ENCODE measurements around the gene AP1M1. TPM values are rescaled to one million over a fixed set of nuclear protein-coding genes. Genes with fewer than 3 reads are reported as not detected.

The AP1M1 gene
- total RNA-seq, 1 experiment from 2014 or later, result 95.9 TPM

DNA sequence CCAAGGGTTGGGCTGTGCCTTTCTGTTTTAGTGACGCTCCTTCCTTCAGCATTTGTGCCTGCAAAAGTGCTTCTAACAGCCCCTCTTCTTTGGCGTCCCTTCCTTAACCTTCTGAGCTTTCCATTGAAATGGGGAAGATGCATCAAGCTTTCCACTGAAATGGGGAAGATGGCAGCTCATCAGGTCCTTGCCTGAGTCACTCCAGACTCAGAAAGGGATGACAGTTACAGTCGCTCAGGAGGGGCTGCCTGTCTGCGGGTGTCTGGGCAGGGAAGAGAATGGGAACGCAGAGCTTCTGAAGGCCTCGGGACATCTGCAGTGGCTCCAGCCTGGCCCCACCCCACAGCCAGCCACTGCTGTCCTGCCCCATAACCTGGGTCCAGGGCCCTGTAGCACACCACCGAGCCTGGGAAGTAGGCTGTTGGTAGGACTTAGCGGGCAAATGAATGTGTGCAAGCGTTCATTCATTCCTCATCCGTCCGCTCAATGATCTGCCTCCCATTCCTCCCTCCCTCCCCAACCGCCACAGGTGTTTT is 9.8 kb downstream of the AP1M1 start:
- DNase-seq (ENCODE audit: low spot score), result no peak

DNA sequence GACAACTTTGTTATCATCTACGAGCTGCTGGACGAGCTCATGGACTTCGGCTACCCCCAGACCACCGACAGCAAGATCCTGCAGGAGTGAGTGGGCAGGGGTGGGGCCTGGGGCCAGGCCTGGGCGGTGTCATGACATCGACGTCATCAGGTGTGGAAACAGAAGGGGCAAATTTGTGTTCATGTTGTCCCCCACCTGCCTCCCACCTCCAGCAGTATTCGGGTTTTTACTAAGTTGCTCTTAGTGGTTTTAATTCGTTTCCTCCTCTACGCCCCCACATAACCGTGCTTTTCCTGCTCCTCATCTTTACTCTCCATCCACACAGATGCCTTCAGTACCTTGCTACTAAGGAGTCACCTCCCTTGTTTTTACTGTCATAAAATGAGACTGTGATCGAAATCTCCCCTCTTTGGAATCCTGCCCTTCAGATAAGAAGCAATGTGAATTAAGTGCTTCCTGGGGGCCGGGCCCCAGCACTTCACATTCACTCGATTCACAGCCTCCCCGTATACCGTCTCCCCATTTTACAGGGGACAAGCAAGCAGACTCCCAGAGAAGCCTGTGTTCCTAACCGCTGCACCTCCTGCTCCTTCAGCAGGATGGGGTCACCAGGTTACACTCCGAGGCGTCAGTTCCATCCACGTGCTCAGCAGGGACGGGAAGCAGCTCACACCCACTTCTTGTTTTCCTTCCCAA is 10.5 kb downstream of the AP1M1 start:
- DNase-seq (ENCODE audit: low spot score), result no peak

DNA sequence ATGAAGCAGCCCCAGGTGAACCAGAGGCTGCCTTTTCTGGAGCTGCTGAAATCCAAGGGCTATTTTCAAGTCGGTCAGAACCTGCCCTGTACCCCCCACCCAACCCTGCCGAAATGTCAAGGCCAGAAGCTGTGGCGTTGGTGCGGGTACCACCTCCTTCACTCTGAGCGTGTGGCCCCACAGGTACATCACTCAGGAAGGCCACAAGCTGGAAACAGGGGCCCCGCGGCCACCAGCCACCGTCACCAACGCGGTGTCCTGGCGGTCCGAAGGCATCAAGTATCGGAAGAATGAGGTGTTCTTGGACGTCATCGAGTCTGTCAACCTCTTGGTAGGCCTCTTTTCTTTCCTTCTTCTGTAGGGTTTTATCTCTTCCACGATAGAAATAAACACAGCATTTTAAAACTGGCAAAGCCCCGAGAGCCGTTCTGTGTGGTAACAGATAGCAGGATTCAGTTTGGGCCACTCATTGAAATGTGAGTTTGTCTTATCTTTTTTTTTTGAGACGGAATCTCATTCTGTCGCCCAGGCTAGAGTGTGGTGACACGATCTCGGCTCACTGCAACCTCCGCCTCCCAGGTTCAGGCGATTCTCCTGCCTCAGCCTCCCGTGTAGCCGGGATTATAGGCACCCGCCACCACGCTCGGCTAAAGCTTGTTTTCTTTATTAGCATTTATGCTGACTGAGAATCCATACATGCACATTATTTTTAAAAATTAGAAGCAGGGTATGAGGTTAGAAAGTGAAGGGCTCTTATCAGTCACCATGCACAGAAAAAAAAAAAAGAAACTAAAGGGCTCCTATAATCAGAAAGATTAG is 11.3 kb downstream of the AP1M1 start:
- no peak for DNase-seq (ENCODE audit: low spot score)

DNA sequence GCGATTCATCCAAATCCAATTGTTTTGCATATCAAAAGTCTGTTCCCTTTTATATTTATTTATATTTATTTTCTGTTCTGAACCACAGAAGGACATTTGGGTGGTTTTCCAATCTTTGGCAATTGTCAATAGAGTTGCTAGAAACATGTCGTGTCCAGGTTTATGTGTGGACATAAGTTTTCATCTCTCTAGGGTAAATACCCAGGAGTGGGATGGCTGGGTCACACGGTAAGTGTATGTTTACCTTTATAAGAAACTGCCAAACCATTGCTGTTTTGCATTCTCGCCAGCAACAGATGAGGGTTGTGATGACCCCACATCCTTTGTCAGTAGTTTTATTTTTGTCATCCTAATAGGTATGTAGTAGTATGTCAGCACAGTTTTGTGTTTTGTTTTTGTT is 12.5 kb downstream of the AP1M1 start:
- DNase-seq (ENCODE audit: low spot score), result no peak

DNA sequence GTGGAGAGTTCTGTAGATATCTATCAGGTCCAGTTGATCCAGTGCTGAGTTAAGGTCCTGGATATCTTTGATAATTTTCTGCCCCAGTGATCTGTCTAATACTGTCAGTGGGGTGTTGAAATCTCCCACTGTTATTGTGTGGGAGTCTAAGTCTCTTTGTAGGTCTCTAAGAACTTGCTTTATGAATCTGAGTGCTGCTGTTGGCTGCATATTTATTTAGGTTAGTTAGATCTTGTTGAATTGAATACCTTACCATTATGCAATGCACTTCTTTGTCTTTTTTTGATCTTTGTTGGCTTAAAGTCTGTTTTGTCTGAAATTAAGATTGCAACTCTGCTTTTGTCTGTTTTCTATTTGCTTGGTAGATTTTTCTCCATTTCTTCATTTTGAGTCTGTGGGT is 15.4 kb downstream of the AP1M1 start:
- DNase-seq (ENCODE audit: low spot score), result no peak

DNA sequence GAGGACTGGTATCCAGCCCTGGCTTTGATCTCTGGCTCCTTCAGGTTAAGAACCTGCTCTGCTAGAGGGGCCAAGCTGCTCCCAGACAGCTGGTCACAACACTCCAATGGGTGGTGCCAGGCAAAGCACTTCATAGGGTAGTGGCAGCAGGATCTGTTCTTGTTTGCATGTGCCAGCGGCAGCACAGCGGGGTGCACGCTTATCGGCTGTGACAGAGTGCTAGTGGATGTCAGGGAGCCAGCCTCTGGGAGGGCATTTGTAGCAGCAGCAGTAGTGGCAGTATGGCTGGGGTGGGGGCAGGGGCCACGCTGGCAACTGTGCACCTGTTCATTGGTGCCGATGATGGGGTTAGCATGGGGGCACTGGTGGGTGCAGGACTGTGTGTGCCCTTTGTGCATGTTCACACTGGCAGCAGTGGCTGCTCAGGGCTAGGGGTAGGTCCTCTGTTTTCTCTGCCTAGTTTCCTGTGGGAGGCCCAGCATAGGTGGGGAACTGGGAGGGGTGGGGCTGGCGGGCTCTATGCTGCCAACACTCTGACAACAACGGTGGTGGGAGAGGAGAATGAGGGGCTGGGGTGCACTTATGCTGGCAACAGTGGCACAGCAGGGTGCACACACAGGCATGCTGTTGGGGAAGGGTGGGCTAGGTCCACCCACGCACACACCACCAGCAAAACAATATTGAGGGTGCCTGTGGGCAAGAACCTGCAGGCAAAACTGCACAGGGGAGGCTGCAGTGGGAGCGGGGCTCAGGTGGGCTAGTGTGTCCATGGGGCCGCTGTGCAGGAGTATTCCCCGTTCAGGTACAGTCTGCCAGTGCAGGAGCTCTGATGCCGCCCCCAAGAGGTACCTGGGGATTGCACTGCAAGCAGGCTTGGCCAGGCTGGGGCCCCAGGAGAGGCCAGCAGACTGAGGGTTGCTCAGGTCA is 19.3 kb downstream of the AP1M1 start:
- DNase-seq (ENCODE audit: low spot score), result no peak

DNA sequence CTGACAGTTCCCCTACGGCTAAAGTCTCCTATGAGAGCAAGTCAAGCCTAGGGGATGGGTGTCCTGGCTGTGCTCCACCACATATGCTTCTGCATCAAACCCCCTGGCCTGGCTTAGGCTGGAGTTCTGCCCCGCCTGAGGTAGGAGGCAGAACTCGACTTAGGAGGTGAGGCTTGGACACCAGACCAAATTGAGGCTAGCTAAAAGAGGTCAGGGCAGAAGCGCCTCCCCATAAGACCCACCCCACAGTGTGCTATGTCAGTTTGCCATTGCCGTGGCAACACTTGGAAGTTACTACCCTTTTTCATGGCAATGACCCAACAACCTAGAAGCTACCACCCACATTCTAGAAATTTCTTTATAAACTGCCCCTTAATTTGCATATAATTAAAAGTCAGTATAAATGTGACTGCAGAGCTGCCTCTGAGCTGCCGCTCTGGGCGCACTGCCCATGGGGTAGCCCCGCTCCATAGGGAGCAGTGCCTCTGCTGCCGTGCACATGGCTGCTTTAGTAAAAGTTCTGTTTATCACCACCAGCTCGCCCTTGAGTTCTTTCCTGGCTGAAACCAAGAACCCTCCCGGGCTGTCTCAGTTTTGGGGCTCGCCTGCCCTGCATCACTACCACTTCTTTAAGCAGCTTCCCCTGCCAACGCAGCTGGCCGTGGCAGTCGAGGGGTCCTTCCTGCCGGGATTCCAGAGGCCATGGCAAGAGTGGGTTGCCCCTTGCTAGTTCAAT is 20.2 kb downstream of the AP1M1 start:
- no peak for DNase-seq (ENCODE audit: low spot score)

DNA sequence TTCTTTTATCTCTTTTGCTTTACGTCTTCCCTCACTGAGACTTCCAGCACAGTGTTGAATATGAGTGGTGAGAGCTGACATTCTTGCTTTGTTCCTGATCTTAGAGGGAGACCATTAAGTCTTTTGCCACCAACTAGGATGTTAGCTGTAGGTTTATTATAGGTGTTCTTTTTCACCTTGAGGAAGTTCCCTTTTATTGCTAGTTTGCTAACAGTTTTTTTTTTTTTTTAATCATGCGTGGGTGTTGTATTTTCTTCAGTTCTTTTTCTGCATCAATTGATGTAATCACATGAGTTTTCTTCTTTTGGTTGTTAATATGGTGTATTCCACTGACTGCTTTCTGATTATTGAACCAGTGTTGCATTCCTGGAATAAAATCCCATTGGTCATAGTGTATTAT is 21.1 kb downstream of the AP1M1 start:
- DNase-seq (ENCODE audit: low spot score), result no peak

DNA sequence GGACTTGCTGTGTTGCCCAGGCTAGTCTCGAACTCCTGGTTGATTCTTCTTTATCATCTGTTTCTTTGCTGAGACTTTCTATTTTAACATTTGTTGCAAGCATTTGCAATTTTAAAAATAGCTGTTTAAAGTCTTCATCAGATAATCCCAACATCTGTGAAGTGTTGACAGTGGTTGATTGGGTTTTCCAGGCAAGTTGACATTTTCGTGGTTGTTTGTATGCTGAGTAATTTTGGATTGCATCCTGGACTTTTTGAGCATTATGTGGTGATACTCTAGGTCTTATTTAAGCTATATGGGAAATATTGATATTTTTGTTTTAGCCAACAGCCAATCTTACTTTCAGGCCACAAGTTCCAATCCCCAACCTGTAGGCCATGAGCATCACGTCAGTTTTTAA is 25.1 kb downstream of the AP1M1 start:
- no peak for DNase-seq (ENCODE audit: low spot score)

DNA sequence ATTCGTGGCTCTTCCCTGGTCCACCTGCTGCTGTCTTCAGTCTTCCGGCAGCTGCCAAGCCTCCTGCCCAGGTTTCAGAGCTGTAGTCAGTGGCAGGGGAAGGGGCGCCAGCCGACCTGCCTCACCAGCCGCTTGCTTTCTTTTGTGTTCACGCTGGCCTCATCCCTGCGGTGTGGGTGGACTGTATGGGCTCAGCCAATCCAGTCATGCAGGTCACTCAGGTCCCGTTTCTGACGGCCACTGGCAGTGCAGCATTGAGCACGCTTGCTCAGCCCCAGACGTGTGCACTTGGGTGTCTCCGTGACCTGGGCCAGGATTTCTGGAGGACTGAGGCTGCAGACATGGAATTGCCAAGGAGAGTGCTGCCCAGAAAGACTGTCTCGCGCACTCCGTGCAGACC is 26.0 kb downstream of the AP1M1 start:
- no peak for DNase-seq (ENCODE audit: low spot score)

DNA sequence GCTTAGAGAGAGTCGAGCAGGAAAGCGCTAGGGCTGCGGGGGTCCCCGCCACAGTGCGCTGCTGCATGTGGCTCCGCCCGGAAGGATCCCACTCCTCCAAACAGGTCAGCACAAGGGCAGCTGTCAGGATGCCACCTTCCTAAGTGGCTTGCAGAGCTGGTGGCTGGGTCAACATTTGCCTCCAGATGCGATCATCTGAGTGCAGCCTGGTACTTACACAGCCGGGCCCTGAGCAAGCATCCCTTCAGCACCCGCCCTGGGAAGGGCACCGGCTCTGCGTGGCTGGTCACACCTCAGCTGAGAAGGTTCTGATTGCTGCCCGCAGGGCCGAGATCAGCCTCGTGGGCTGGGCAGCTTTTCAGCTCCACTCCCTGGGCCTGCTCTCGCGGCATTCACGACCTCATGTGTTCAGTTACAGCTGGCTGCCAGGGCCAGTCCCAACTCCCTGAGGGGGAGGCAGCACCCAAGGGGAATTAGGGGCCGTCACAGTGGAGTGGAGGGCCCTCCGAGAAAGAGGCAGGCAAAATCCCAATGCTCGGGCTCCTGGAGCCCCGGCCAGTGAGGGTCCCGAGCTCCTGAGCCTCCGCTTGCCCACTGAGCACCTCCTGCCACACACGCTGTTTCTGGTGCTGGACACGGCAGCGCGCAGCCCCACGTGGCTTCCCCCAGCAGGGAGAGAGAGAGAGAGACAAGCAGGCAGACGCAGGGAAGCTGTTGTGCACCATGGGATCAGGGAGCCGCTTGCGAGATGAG is 26.8 kb downstream of the AP1M1 start:
- no peak for DNase-seq (ENCODE audit: low spot score)

DNA sequence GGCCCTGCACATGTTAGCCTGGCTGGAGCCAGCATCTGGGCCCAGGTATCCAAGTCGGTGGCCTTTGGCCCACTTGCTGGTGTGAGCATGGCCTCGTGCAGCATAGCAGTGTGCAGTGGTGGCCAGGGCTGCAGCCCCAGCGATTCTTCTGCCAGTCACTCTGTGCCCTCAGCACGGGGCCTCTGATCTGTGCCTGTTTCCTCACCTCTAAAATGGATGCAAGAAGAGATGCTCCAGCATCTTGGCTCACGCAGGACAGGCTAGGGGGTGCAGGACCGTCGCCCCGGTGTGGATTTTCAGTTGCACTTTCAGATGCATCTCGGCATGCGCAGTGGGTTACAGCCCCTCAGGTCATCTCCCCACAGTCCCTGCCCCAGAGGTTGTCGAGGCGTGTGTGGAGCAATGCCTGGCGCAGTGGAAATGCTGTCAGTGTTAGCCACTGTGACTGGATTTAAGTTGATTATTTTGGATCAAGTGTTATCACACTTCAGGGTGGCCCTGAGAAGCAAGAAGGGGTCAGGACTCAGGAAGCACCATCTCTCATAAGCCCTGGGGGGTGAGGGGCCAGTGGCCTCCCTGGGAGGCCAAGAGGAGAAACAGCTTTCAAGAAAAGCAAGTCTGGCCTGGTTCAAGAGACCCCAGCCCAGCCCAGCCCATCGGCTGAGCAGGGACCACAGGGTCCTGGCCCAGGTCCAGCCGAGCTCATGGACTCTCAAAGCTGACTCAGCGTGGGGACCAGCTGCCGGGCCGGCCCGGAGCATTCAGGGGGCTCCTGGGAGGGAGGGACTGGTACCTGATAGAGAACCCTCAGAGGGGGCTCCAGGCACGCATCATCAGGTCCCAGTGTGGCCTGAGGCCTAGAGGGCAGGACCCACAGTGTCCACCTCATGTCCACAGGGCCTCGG is 27.8 kb downstream of the AP1M1 start:
- DNase-seq (ENCODE audit: low spot score), result no peak

DNA sequence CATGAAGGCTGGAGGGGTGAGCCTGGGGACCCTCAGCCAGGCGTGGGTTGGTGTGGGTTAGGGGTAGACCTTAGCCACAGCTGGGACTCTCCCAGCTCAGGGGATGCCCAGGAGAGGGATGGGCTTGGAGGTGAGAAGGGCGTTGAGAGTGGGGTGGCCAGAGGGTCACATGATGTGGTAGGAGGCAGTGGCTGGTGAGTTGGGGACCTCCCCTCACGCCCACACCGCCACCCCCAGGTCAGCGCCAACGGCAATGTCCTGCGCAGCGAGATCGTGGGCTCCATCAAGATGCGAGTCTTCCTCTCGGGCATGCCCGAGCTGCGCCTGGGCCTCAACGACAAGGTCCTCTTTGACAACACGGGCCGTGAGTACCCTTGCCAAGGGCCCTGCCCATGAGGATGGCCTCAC is 28.5 kb downstream of the AP1M1 start:
- no peak for DNase-seq (ENCODE audit: low spot score)

DNA sequence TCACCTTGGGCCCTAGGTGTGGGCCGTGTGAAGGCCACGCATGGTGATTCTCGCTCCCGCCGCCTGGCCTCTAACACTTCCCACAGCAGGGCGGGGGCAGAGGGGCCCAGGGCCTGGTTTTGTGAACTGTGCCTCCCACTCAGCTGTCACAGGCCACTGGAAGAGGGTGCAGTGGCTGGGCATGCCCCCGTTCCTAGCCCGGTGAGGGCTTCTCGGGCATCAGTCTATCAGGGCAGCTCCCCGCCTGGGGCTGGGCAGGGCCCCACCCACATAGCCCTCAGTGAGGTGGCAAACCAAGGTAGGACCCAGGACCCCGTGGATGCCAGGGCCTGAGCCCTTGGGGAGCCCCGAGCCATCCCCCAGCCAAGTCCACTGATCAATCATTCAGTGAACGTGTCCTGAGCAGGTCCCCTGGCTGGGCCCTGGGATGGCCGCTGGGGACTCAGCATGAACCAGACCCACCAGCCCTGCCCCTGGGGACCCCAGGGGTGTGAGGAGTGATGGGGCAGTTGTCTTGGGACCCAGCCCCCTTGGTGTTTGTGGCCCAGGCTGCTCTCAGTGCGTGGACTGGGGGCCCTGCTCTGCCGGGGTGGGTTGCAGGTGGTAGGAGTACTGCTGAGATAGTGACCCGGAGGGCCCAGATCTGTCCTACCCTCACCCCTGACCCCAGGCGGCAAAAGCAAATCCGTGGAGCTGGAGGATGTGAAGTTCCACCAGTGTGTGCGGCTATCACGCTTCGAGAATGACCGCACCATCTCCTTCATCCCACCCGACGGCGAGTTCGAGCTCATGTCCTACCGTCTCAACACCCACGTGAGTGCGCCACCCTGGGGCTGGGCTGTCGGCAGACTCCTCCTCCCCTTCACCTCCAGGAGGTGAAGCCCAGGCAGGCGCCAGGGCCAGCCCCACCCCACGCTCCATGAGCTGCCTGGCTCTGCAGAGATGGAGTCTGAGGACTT is 29.4 kb downstream of the AP1M1 start:
- no peak for DNase-seq (ENCODE audit: low spot score)

DNA sequence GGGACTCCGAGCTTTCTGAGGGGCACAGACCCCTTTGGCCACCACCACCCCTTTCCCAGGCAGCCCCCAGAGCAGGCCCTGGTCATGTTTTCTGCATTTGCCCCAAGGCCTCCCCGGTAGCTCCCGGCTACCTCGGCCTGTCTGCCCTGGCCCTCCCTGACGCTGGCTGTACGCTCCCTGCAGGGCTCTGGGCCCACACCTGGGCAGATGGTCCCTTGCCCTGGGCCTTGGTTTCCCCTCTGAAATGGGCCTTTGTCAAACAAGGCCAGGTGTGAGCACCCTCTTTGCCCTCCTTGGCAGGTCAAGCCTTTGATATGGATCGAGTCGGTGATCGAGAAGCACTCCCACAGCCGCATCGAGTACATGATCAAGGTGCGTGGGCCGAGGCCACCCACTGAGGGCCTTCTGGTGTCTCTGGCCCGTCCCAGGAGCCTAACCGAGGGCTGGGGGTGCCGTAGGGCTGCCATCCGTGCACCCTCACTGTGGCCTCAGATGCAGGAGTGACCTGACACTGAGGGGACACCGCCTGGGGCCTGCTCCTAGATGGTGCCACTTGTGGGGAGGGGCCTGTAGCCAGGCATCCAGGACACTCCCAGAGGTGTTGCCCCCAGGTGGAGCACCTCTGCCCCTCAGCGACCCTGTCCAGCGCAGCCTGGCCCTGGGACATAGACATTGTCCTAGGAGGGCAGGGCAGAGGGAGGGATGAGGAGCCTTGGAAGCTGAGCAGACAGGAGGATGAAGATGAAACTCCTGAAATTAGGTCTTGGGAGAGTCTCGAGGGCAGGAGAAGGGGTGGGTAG is 30.3 kb downstream of the AP1M1 start:
- no peak for DNase-seq (ENCODE audit: low spot score)

DNA sequence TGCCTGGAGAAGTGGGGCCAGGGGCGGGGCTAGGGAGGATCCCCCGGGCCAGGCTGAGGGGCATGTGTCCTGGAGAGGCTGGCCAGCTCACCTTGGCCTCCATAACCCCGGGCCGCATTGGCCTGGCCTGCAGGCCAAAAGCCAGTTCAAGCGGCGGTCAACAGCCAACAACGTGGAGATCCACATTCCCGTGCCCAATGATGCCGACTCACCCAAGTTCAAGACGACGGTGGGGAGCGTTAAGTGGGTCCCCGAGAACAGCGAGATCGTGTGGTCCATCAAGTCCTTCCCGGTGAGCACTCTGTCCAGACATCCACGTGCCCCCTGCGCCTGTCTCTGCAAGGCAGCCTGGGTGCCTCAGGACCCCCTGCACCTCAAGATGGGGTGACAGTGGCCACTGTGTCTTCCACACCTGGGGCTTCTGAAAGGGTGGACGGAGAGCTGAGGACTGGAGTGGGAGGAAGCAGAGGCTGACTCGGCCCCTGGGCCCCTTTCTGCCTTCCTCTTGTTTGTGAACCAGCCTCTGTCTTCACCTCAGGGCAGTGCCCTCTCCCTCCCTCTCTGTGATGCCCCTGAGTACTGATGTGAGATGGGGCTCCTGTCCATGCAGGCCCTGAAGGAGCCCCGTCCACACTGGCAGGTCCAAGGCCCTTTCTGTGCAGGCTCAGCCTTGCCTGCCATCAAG is 31.1 kb downstream of the AP1M1 start:
- peak; percentile 12 for DNase-seq (ENCODE audit: low spot score)

DNA sequence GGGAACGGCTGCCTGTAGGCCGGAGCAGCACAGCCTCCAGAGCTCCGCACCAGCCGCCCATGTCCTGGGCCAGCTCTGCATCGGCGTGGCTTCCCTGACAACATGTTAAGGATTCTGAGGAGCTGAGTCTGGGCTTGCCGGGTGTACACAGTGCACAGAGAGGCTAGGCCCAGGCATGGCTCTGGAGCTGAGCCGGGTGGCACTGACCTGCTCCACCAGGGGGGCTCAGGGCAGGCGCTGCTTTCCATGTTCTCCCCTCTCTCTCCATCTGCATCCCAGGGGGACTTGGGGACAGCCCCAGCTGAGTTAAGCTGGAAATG is 31.6 kb downstream of the AP1M1 start:
- no peak for DNase-seq (ENCODE audit: low spot score)

All from H4 (cell line).